HCT116 (cell line): Measurements from ENCODE around the gene TMA7B. TPM values are rescaled to one million over a fixed set of nuclear protein-coding genes. Genes with fewer than 3 reads are reported as not detected.

Experiments used
- ATAC-seq: fragments of 200-7000 bp; cut with Tn5 transposase; 2 replicates; pipeline ENCODE4 v1.9.1; 2020; ENCODE audit warnings: mild to moderate bottlenecking, moderate library complexity
- BruUV-seq: library from RNA; stranded (reverse); fragments of 400-500 nt; replicated peaks from 2 replicates; lab custom pipeline; 2021; lab: Mats Ljungman, UMichigan
- CTCF ChIA-PET: fragments of 300-600 bp; sonication (Branson Sonifier 250); formaldehyde crosslinking; loops from one replicate; lab custom pipeline; 2021; ENCODE audit warnings: antibody characterized with exemption; lab: Charles Lee
- POLR2A ChIA-PET: fragments of 300-600, 350-600 bp; sonication (Branson Sonifier 250); formaldehyde crosslinking; loops from one replicate; lab custom pipeline; 2021; ENCODE audit warnings: antibody characterized with exemption; lab: Charles Lee
- RAD21 ChIA-PET, 2 experiments: fragments of 300-600 bp; sonication (Branson Sonifier 250); formaldehyde crosslinking; loops; one replicate each; lab custom pipeline; 2023; ENCODE audit warnings: low total read pairs in 2 of 2; ENCODE audit not compliant: uncharacterized antibody in 2 of 2, unreplicated experiment in 2 of 2, low non-redundant PET in 1 of 2; lab: Charles Lee
- DNase-seq: peaks from one replicate; pipeline ENCODE4 v3.0.0-alpha.2; 2010; ENCODE audit warnings: low read depth, low spot score
- H2AFZ ChIP-seq: fragments of 200-600 bp; shearing (Covaris generic), sonication (generic); 2 replicates; pipeline ENCODE4 v1.6.1; 2017; ENCODE audit warnings: low read depth, mixed run types, mixed read lengths, antibody characterized with exemption, low read length; ENCODE audit not compliant: poor library complexity, severe bottlenecking
- H3K27ac ChIP-seq: 2 replicates; pipeline ENCODE4 v1.5.1; 2012; ENCODE audit warnings: low read depth, low read length
- H3K27me3 ChIP-seq: fragments of 200-600 bp; sonication (generic); 2 replicates; pipeline ENCODE4 v1.6.1; 2016; ENCODE audit warnings: mixed run types, low read length, mixed read lengths; ENCODE audit not compliant: insufficient read depth
- H3K36me3 ChIP-seq, 2 experiments: fragments of 200-500 bp in 1 of 2; fragments of 200-600 bp in 1 of 2; sonication (Bioruptor generic) in 1 of 2; sonication (generic) in 1 of 2; 2 replicates each; pipeline versions ENCODE4 v1.5.1 to v1.6.1; 2014 to 2016; ENCODE audit warnings: low read length in 2 of 2, inconsistent platforms in 1 of 2, mixed read lengths in 1 of 2, mixed run types in 1 of 2; ENCODE audit not compliant: insufficient read depth in 2 of 2, control insufficient read depth in 1 of 2
- H3K4me1 ChIP-seq, 2 experiments: fragments of 200-600 bp in 1 of 2; sonication (generic) in 1 of 2; 2 replicates each; pipeline versions ENCODE4 v1.5.1 to v1.6.1; 2012 to 2017; ENCODE audit warnings: low read length in 2 of 2, inconsistent platforms in 1 of 2, mild to moderate bottlenecking in 1 of 2, mixed read lengths in 1 of 2, mixed run types in 1 of 2, moderate library complexity in 1 of 2; ENCODE audit not compliant: insufficient read depth in 2 of 2, control insufficient read depth in 1 of 2
- H3K4me2 ChIP-seq: fragments of 200-600 bp; sonication (generic); 2 replicates; pipeline ENCODE4 v1.6.1; 2017; ENCODE audit warnings: mixed run types, low read length, mixed read lengths
- H3K4me3 ChIP-seq, 2 experiments: fragments of 200-600 bp in 1 of 2; sonication (generic) in 1 of 2; replicated peaks in 1 of 2; 2 replicates each; pipeline ENCODE4 v1.5.1; 2011 to 2016; ENCODE audit warnings: low read length in 2 of 2, control low read depth in 1 of 2, low read depth in 1 of 2, mild to moderate bottlenecking in 1 of 2, mixed read lengths in 1 of 2, mixed run types in 1 of 2
- H3K79me2 ChIP-seq: fragments of 200-600 bp; sonication (generic); 2 replicates; pipeline ENCODE4 v1.6.1; 2017; ENCODE audit warnings: mild to moderate bottlenecking, mixed run types, low read length, moderate library complexity, mixed read lengths; ENCODE audit not compliant: insufficient read depth
- H3K9ac ChIP-seq: fragments of 200-600 bp; sonication (generic); 2 replicates; pipeline ENCODE4 v1.6.1; 2016; ENCODE audit warnings: low read length, mixed read lengths
- H3K9me2 ChIP-seq: fragments of 200-600 bp; sonication (generic), shearing (Covaris generic); 2 replicates; pipeline ENCODE4 v1.6.1; 2017; ENCODE audit warnings: mixed run types, mild to moderate bottlenecking, moderate library complexity; ENCODE audit not compliant: insufficient read depth
- H3K9me3 ChIP-seq, 2 experiments: fragments of 200-500 bp in 1 of 2; fragments of 200-600 bp in 1 of 2; sonication (Bioruptor generic) in 1 of 2; sonication (generic) in 1 of 2; 2 replicates each; pipeline ENCODE4 v1.6.1; 2014 to 2017; ENCODE audit warnings: low read length in 2 of 2, mixed read lengths in 2 of 2, inconsistent platforms in 1 of 2, low read depth in 1 of 2, mild to moderate bottlenecking in 1 of 2, mixed run types in 1 of 2, moderate library complexity in 1 of 2; ENCODE audit not compliant: control insufficient read depth in 1 of 2, insufficient read depth in 1 of 2
- H4K20me1 ChIP-seq: fragments of 200-600 bp; sonication (generic), shearing (Covaris generic); 2 replicates; pipeline ENCODE4 v1.6.1; 2017; ENCODE audit warnings: mixed run types, mild to moderate bottlenecking, moderate library complexity; ENCODE audit not compliant: insufficient read depth
- ATF3 ChIP-seq: IDR thresholded peaks from 2 replicates; pipeline ENCODE4 v1.6.1; 2012
- CBX3 ChIP-seq: IDR thresholded peaks from 2 replicates; pipeline ENCODE4 v1.6.1; 2012; ENCODE audit warnings: low read depth
- CEBPB ChIP-seq: IDR thresholded peaks from 2 replicates; pipeline ENCODE4 v1.6.1; 2012; ENCODE audit warnings: low read depth
- CTCF ChIP-seq, 3 experiments: fragments of 200-600 bp in 1 of 3; sonication (generic) in 1 of 3; IDR thresholded peaks in 2 of 3; conservative IDR thresholded peaks in 1 of 3; 2 replicates each; pipeline ENCODE4 v1.5.1; 2012 to 2017; ENCODE audit warnings: low read depth in 2 of 3, low read length in 2 of 3, antibody characterized with exemption in 1 of 3, borderline replicate concordance in 1 of 3, control low read depth in 1 of 3, mild to moderate bottlenecking in 1 of 3, mixed read lengths in 1 of 3, mixed run types in 1 of 3, moderate library complexity in 1 of 3; ENCODE audit not compliant: insufficient read depth in 1 of 3
- EGR1 ChIP-seq: IDR thresholded peaks from 2 replicates; pipeline ENCODE4 v1.6.1; 2012; ENCODE audit warnings: low read depth
- ELF1 ChIP-seq: IDR thresholded peaks from 2 replicates; pipeline ENCODE4 v1.6.1; 2012; ENCODE audit warnings: low read depth, borderline replicate concordance
- EZH2 ChIP-seq: fragments of 200-600 bp; sonication (generic); IDR thresholded peaks from 2 replicates; pipeline ENCODE4 v1.6.1; 2017; ENCODE audit warnings: antibody characterized with exemption, mixed run types
- EZH2phosphoT487 ChIP-seq: fragments of 200-600 bp; IDR thresholded peaks from 2 replicates; pipeline ENCODE4 v1.6.1; 2018; ENCODE audit warnings: antibody characterized with exemption, borderline replicate concordance
- FOSL1 ChIP-seq: IDR thresholded peaks from 2 replicates; pipeline ENCODE4 v1.6.1; 2012; ENCODE audit warnings: low read depth
- JUND ChIP-seq: IDR thresholded peaks from 2 replicates; pipeline ENCODE4 v1.6.1; 2012
- SIN3A ChIP-seq: IDR thresholded peaks from 2 replicates; pipeline ENCODE4 v1.6.1; 2012; ENCODE audit warnings: low read depth
- SP1 ChIP-seq: IDR thresholded peaks from 2 replicates; pipeline ENCODE4 v1.6.1; 2012; ENCODE audit warnings: low read depth
- TCF7L2 ChIP-seq: IDR thresholded peaks from 2 replicates; pipeline ENCODE4 v1.7.0; 2011; ENCODE audit warnings: borderline replicate concordance, inconsistent platforms; ENCODE audit not compliant: insufficient read depth, insufficient read length; ENCODE audit errors: extremely low read depth
- ZFX ChIP-seq: fragments of 450-650 bp; IDR thresholded peaks from 2 replicates; pipeline ENCODE4 v1.6.1; 2017
- intact Hi-C: fragments of 100-400 bp; cut with micrococcal nuclease; formaldehyde crosslinking; loops from 2 replicates; pipeline ENCODE4 v1.10.0; 2022
- total RNA-seq: library from RNA; stranded (reverse); gene quantifications from one replicate; pipeline ENCODE4 v1.2.1, GENCODE V29; 2021; ENCODE audit not compliant: unreplicated experiment

TMA7B gene
- total RNA-seq, 1 experiment from 2014 or later = not detected

GRCh38 chr22:39955675-39956074 lies 4.5 kb upstream of the TMA7B start:
- H2AFZ ChIP-seq = no peak overlapping the region
- H3K4me2 ChIP-seq = no peak overlapping the region
- no peaks in the 10 kb centered on the region for H4K20me1 ChIP-seq
- no peak overlapping the region for H3K27ac ChIP-seq
- ChIA-PET CTCF (no interaction called here), POLR2A (no interaction called here), RAD21 (no interaction called here)
- intact Hi-C loops = no loop called here
- H3K9me3 ChIP-seq = no peaks in the 10 kb centered on the region
- ATAC-seq (no peak), DNase-seq (no peak)
- no peaks in the 10 kb centered on the region for H3K9me2 ChIP-seq
- H3K79me2 ChIP-seq = no peaks in the 10 kb centered on the region
- H3K4me3 ChIP-seq = no peak overlapping the region
- no peaks in the 10 kb centered on the region; the same call in 1 of the 2 replicates for H3K27me3 ChIP-seq
- H3K4me1 ChIP-seq = peaks cover 15 to 24% of the 10 kb centered on the region in 2 experiments; a peak in 3 of 4 replicates
- H3K36me3 ChIP-seq = no peaks in the 10 kb centered on the region
- TF ChIP-seq CTCF (IDR thresholded peaks at IDR 0.05 in 2 of 3, conservative IDR thresholded peaks at IDR 0.05 in 1 of 3; ENCODE audit: borderline replicate concordance in 1 of 3, insufficient read depth in 1 of 3, low read depth in 2 of 3, low read length in 2 of 3) = no peak
- no peak for TF ChIP-seq EGR1
- TF ChIP-seq CEBPB = no peak
- no peak for TF ChIP-seq EZH2phosphoT487
- TF ChIP-seq ZFX = no peak
- no peak for TF ChIP-seq ELF1
- TF ChIP-seq EZH2 = no peak
- TF ChIP-seq SP1 = no peak
- no peak for TF ChIP-seq ATF3
- no peak for TF ChIP-seq SIN3A
- no peak for TF ChIP-seq TCF7L2
- no peak for TF ChIP-seq JUND
- no peak for TF ChIP-seq CBX3
- TF ChIP-seq FOSL1 = no peak
- BruUV-seq = no TSS peak
- H3K9ac ChIP-seq = no peak overlapping the region
